ENCODE measurements around the gene HOXA10. TPM values are rescaled to one million over a fixed set of nuclear protein-coding genes. Genes with fewer than 3 reads are reported as not detected.
A peak's percentile ranks its signal among the peaks of the same experiment; 100 is the strongest.

The HOXA10 gene
- total RNA-seq, 1 donor from 2014 or later: 0.90 TPM

DNA sequence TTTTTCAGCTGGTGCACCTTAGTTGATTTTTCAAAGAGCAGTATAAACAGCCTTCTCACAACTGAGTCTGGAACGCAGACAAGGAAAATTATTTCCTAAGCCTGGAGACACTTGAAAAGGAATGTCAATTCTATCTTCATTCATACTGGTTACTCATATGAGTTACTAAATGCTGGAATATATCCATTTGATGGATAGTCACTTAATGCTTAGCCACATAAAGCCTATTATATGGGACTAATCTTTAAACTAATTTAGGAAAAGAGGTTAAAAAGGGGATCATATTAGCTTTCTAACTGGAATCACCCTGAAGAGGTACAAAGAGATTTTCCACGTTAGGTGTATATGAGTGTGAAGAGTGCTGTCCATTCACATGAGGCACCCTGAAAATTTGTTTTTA lies 41.9 kb downstream of the HOXA10 start:
- no peak for DNase-seq (ENCODE audit: low read depth in 2 of 2)

DNA sequence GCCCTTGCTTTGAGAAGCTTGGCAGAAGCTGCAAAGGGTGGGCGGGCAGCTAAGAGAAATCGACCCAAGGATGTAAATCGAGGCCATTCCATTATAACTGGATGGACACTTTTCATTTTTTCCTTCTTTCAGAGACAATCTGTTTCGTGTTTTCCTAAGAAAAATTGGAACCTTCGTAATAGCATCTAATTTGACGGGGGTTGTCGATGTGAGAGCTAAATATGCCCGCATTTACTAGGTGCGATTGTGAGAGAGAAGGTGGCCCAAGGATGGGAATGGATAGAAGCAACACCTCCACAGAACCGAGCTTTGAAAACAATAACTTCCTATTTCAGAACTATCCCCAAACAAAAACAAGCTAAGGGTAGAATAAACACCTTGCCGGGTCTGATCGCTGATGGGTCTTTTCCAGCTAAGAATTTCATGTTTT lies 42.7 kb downstream of the HOXA10 start:
- no peak for DNase-seq (ENCODE audit: low read depth in 2 of 2)

DNA sequence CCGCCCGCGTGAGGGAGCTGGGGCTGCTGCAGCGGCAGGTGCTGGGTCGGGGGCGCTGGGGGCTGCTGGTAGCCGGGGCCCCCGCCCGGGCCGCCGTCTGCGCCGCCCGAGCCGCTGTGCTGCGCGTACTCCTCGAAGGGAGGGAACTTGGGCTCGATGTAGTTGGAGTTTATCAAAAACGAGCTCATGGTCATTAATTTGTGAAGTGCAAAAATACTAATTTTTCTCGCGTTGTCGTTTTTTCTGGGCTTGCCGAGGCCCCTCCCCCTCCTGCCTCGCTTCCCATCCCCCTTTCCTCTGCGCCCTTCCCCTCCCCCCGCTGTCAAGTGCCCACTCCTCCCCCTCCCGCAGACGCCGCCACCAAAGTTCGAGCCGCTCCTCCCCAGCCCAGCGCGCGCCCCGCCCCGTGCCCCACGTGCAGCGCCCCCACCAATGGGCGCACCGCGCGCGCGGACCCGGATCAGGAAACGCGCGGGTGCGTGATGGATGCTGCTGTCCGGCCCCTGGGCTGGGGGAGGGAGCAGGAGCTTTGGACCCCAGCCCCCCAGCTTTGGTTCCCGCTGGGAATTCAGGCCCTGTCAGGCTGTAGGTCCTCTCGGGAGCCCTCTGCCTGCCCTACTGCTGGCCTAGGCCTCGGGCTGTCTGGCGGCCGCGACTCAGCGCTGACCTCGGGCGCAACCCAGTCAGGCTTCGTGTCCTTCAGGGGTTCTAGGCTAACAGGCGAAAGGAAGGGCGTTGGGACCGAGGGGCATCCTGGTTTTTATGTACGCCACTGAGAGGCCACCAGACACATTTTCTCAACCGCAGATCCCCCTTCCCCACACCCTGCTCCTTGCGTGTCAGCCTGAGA lies 43.4 kb downstream of the HOXA10 start, which contains the start of gene HOXA4:
TSS of gene HOXA4 (minus strand) at position 218 of the 850 bp plus-strand sequence. CDS start at position 194, 24 bp downstream.
- peak; percentile 71 to 94 for DNase-seq (ENCODE audit: low read depth in 2 of 2)

DNA sequence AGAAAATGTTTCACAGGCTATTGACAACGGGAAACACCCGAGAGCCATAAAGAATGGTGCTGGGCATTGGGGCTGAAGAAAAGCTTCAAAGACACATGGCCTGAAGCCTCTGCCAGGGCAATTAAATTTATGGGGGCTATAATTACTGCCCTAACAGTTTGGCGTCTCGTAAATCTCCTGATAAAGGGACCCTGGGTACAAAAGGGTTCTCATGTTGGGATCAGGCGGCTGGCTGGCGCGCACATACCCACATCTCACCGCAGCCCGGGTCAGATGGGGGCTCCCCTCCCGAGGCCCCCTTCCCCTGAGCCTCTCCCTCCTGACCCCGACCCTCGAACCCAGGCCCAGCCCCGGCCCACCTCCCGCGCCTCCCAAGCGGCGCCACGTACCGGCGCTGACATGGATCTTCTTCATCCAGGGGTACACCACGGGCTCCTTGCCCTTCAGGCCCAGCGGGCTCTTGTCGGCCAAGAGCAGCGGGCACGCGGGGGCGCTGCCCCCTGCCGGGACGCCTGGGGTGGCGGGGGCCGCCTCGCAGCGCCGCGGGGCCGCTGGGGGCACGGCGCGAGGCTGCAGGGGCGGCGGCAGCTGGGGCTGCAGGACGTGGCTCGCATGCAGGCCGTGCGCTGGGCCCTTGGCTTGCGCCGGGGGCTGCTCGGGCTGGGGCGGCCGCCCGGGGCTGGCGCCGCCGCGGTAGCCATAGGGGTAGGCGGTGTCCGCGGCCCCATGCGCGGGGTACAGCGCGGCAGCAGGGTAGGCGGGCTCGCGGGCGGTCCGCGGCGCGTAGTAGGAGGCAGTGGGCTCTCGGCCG lies 44.2 kb downstream of the HOXA10 start:
- DNase-seq (ENCODE audit: low read depth in 2 of 2): peak in 1 of 2 donors; percentile 71

DNA sequence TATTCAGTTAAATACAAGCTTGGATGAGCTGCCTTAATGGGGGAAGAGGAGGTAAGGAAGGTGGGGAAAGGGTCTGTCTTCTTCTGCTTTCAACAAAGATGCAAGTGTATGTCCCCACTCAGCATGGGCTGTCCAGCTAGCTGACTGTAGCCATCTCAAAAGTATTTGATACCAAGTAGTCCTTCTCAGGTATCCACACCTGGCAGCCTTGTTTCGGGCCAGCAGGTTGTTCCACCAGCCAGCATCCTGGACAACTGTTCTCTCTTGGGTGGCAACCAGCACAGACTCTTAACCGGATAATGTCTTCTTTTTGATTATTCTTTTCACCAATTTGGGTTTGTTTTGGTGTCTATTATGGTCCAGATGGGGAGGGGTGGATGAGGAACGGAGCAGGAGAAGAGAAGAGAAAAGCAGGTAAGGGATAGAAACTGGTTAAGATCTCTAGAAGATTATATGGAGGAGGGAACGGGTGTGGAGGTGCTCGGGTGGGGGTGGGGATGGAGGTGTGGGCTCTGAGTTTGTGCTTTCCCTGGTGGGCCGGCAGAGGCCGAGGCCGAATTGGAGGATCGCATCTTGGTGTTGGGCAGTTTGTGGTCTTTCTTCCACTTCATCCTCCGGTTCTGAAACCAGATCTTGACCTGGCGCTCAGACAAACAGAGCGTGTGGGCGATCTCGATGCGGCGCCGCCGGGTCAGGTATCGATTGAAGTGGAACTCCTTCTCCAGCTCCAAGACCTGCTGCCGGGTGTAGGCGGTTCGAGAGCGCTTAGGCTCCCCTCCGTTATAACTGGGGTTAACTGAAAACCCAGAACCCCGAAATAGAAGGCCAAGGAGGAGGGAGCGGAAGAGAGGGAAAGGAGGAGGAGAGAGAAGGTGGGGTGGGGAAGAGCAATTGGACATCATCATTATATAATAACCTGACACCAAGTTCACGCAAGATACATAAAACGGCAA lies 45.1 kb downstream of the HOXA10 start:
- DNase-seq (ENCODE audit: low read depth in 2 of 2): no peak

DNA sequence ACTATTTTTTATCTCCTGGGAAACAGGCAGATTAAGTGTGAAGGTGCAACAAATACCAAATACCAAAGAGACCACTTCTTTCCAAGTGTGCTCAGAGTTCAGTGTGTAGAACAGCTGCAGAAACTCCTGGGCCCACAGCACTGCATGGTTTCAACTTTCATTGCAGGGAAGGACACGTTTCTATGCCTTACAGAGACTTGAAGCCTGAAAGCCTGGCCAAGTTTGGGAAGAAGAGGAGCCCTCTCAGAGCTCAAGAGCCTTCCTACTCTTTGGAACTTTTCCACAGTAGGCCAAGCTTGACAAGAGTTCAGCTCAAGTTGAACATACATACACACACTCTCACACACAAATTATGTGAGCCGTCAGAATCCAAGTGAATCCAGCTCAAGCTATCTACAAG lies 46.1 kb downstream of the HOXA10 start:
- no peak for DNase-seq (ENCODE audit: low read depth in 2 of 2)

DNA sequence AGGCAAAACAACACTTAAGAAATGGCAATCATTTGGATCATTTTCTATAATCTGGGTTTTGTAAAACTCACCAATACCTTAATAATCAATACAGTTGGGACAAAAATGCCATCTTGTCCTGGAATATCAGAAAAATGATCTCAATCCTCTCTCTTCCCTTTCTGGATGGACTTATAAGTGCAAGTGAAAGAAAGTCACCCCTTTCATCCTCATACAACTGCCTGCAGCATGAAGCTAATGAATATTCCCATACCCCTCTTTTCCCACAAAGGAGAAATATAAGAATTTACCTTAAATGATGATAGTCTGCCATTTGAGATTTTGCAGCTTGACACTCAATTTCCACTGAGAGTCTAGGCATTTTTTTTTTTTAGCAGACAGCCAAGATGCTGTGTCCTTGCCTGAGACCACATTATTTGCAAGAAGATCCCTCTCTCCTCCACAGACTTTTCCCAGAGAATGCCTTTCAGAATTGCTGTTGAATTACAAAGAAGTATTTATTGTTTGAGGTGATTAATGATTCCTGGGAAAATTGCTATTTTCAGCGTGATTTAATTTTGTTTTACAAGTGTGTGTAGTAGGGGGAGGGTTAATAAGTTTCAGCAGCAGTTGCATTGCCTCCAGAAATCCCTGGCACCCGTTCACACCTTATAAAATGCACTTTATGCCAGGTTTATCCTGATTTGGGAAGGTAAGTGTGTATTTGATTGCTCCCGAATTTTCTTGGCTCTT lies 47.4 kb downstream of the HOXA10 start:
- no peak for DNase-seq (ENCODE audit: low read depth in 2 of 2)

DNA sequence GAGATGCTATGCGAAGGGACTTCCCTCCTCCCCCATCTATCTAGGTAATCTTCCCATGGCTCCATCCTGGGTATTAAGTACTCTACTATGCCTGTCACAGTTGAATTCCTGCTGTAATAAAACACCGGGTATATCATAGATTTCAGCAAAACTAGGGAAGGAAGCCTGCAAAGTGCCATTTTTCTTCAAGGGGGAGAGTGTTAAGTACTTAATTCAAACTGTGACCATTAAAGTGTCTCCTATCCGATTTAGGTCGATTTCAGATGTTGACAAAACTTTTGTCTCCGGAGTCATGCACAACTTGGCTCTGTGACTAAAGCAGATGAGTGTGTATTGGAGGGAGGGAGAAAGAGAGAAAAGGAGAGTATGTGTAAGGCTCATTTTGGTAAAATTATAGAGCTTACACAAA lies 48.1 kb downstream of the HOXA10 start:
- DNase-seq (ENCODE audit: low read depth in 2 of 2): no peak

DNA sequence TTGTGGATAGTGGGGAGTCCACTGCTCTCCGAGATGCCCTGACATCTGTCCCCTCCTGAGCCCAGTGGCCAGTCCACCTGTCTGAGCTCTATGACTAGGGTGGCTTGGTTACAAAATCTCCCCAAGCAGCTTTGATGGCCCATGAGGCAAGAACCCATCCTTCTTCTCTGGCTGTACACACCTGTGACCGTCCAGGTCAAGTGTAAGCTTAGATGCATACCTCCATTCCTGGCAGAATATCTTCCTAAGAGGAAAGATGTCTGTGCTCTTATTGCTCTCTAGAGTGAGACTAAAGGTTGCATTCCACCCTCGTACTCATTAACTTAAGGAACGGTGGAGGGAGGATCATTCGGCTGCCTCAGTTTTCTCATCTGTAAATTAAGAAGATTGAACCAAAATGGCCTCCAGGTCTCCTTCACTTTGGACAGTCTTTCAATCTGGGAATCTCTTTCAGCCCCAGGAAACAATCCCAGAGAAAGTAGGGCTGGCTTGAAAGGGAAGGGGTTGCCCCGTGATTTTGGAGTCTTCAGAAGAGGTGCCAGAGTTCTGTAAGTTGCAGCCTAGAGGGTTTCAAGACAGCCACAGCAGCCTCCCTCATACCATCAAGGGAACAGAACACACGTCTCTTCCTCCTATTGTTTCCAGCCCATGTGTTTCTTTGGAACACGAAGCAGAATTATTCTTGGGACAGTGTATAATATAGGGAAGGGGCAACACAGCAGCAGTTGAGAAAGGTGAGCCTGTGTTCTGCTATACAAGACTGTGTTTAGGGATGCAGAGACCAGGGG lies 49.0 kb downstream of the HOXA10 start:
- DNase-seq (ENCODE audit: low read depth in 2 of 2): no peak

DNA sequence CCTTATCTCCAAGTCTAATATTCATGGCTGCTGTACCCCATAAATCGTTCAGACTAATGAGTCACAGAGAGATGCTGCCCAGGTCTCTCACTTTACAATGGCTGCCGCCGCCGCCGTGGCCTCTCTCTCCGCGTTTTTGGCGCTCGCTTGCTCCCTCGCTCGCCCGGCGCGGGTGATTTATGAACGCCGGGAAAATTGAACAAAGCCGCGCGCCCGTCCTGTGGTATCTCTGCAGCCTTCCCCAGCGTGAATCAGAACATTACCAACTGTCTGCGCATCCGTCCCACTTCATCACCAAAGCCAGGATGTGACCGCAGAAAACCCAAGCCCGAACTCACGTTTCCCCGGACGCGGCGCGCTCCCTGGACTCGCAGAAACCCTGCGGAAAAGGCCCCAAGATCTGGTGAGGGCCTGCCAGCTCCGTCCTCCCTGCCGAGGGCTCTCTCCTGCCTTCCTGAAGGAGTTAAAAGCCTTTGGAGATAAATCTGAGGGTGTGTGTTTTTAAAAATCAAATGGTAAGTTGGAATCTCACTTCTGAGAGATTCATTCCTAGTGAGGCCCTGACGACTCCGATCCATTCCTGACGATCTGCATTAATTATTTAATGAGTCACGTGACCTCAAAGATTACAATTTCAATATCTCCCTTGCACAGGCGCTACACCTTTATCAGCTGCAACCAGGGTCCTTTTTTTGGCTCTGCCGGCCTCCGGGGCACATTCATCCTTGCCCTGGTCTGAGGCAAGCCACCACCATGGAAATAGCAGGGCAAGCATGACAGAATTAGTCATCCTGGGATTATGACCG lies 49.8 kb downstream of the HOXA10 start:
- no peak for DNase-seq (ENCODE audit: low read depth in 2 of 2)

DNA sequence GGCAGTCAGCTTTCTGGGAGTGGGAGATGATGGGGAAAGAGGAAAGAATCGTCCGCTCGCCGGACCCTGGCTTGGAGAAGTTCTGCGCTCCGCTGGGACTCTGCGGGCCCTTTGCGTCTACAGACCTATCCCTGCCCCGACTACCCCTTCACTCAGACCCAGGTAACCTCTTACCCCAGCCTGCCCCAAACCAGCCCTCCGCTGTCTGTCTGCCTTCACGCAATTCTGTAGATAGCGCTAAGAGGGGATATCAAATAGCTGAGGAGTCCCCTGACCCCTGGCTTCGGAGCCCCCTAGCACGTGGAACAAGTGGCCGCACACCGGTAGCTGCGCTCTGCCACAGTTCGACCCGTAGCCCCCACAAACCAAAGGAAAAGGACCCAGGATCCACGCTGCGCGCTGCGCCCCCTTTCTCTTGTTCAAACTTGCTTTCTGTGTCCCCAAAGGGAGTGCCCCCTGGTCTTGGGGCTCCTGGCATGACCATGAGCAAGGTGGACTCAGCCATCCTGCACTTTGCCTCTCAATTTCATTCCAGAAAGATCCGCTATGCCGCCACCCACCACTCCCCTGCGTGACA lies 50.6 kb downstream of the HOXA10 start:
- no peak for DNase-seq (ENCODE audit: low read depth in 2 of 2)

DNA sequence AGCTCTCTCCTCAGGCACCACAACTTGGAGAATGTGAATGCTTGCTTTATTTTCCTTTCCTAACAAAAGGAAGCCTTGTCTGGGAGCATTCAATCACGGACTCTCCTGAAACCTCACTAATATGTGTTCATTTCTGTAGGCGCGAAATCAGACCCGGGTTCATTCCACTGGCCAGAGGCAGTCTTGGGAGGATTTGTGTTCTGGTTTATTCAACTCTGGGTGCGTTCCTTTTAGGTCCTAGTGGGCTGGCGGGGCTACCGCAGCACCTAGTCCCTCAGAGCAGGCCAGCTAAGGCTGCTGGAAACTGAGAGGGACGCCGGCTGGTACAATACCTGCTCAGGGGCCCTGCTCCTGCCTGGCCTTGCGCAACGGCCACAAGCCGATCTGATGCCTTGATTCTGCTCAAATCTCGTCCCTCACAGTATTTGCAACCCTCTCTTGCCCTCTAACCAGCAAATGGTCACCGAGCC lies 51.1 kb downstream of the HOXA10 start:
- DNase-seq (ENCODE audit: low read depth in 2 of 2): no peak

DNA sequence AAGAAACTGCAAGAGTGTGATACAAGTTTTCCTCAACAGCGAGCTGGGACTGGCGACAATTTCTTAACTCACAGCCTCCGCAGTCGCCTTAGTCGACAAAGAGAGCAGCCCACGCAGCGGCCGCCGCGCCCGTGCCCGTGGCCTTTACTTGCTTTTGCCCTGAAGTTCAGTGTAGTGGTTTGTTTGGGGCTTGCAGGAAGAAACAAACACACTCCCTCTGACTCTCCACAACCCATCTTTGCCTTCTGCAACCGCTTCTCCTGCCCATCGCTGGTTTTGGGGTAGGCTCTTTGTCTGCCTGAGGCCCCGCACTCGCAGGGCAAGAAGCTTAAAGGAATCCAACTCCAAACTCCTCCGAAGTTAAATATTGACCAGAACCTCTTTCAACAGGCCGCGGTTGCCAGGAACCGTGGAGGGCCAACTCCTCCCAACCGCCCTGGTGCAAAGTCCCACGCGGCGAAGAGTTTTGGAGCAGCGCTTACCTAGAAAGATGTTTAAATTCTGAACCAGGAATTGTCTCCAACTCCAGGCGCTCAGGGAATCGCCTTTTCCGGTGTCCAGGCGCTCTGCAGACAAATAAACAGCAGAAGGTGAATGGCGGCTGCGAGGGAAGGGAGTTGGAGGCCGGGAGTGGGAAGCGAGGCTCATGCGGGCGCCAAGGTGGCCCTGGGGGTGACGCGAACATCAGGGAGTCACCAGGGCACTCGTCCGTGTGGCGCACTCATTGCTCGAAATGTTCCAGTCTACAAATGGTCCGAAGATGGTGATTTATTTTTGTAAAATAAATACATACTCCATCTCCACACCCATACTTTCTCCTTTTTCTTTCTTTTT lies 51.8 kb downstream of the HOXA10 start:
- DNase-seq (ENCODE audit: low read depth in 2 of 2): no peak

DNA sequence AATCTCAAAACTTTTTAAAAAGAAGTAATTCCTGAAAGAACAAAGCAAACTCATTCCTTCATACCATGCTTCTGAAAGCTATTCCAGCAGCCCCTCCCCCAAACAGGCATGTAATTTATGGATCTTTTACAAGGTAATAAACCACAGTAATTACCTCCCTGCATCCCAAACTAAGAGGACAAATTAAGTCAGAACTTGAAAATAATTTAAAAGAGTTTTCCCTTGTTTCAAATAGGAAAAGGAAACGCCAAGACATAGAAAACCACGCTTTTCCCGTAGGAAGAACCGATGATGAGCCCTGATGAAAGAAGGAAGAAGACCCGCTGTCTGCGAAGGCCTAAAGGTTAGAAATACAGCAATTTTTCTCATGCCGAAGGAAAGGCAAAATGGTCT lies 52.4 kb downstream of the HOXA10 start:
- no peak for DNase-seq (ENCODE audit: low read depth in 2 of 2)
